Gastroesophageal sphincter (tissue), 4 donors: Measurements from ENCODE around the gene RALY. TPM values are rescaled to one million over a fixed set of nuclear protein-coding genes. Genes with fewer than 3 reads are reported as not detected.

Experiments used
- ATAC-seq: fragments of 150-250 bp; one replicate; pipeline ENCODE4 v1.9.1; 2016; ENCODE audit warnings: mild to moderate bottlenecking, moderate library complexity
- H3K27ac ChIP-seq, 4 donors: fragments of 200-600 bp; sonication (generic) in 3 of 4; 1 replicate in 3 of 4; 2 replicates in 1 of 4; pipeline ENCODE4 v1.5.1; 2016 to 2019
- H3K27me3 ChIP-seq: fragments of 200-600 bp; sonication (generic); one replicate; pipeline ENCODE4 v1.5.1; 2019
- H3K36me3 ChIP-seq, 2 donors: fragments of 200-600 bp; sonication (generic); one replicate each; pipeline ENCODE4 v1.5.1; 2019; ENCODE audit warnings: control low read depth in 1 of 2
- H3K4me1 ChIP-seq, 3 donors: fragments of 200-600 bp; sonication (generic); 1 replicate in 2 of 3; 2 replicates in 1 of 3; pipeline ENCODE4 v1.5.1; 2016 to 2019; ENCODE audit warnings: control low read depth in 2 of 3
- H3K4me3 ChIP-seq, 2 donors: fragments of 200-600 bp; sonication (generic); one replicate each; pipeline ENCODE4 v1.5.1; 2019; ENCODE audit warnings: mild to moderate bottlenecking in 1 of 2, moderate library complexity in 1 of 2
- H3K9me3 ChIP-seq, 3 donors: fragments of 200-600 bp; sonication (generic); one replicate each; pipeline ENCODE4 v1.5.1; 2017 to 2019; ENCODE audit warnings: control low read depth in 2 of 3
- EP300 ChIP-seq: sonication (generic); formaldehyde crosslinking; IDR thresholded peaks from one replicate; pipeline ENCODE4 v1.6.1; 2017; ENCODE audit warnings: antibody characterized with exemption, mild to moderate bottlenecking
- POLR2A ChIP-seq, 2 donors: fragments of 450-650 bp; IDR thresholded peaks; one replicate each; pipeline ENCODE4 v1.6.1; 2017; ENCODE audit warnings: antibody characterized with exemption in 2 of 2, mild to moderate bottlenecking in 2 of 2, moderate library complexity in 1 of 2
- POLR2AphosphoS5 ChIP-seq: sonication (generic); formaldehyde crosslinking; IDR thresholded peaks from one replicate; pipeline ENCODE4 v1.6.1; 2017; ENCODE audit warnings: antibody characterized with exemption
- WGBS, 2 donors: methylation state at CpG; one replicate each; pipeline ENCODE4 v1.1.5; 2018; ENCODE audit warnings: low coverage in 1 of 2; 5-methylcytosine and 5-hydroxymethylcytosine counted together
- total RNA-seq, 4 donors: library from RNA; depleted of rRNA; stranded (reverse); fragments of >200 nt; gene quantifications; one replicate each; pipeline ENCODE4 v1.1.0, GENCODE V29; 2016
- TF ChIP-seq, protein P1 (sequence below), 4 experiments: fragments of 200-600 bp in 2 of 4; fragments of 450-650 bp in 2 of 4; sonication (generic) in 1 of 4; IDR thresholded peaks; one replicate each; pipeline ENCODE4 v1.5.1; 2017 to 2019; ENCODE audit warnings: antibody characterized with exemption in 4 of 4, mild to moderate bottlenecking in 2 of 4, moderate library complexity in 2 of 4

RALY gene
- total RNA-seq, 4 donors from 2014 or later = 76.6 to 124 (median 98.8) TPM

- TF ChIP-seq, protein P1, sequence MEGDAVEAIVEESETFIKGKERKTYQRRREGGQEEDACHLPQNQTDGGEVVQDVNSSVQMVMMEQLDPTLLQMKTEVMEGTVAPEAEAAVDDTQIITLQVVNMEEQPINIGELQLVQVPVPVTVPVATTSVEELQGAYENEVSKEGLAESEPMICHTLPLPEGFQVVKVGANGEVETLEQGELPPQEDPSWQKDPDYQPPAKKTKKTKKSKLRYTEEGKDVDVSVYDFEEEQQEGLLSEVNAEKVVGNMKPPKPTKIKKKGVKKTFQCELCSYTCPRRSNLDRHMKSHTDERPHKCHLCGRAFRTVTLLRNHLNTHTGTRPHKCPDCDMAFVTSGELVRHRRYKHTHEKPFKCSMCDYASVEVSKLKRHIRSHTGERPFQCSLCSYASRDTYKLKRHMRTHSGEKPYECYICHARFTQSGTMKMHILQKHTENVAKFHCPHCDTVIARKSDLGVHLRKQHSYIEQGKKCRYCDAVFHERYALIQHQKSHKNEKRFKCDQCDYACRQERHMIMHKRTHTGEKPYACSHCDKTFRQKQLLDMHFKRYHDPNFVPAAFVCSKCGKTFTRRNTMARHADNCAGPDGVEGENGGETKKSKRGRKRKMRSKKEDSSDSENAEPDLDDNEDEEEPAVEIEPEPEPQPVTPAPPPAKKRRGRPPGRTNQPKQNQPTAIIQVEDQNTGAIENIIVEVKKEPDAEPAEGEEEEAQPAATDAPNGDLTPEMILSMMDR (IDR thresholded peaks at IDR 0.05) = no peak
- TF ChIP-seq POLR2AphosphoS5 = no peak
- TF ChIP-seq POLR2A (IDR thresholded peaks at IDR 0.05) = no peak
- TF ChIP-seq EP300 = no peak
- no peaks in the 10 kb centered on the region for H3K36me3 ChIP-seq
- H3K4me3 ChIP-seq = no peak overlapping the region
- ATAC-seq = no peak
- no peaks in the 10 kb centered on the region for H3K4me1 ChIP-seq
- WGBS, 2 donors = 84 to 92% methylated on average over 10 to 14 of the region's 43 CpGs
- H3K27ac ChIP-seq = no peak overlapping the region
- no peaks in the 10 kb centered on the region for H3K27me3 ChIP-seq
- no peaks in the 10 kb centered on the region for H3K9me3 ChIP-seq
Observed at GRCh38 chr20:34122274-34122980, 128.7 kb downstream of the RALY start.

- Histone ChIP-seq H3K4me3 (no peak overlapping the region), H3K9me3 (no peaks in the 10 kb centered on the region), H3K27me3 (no peaks in the 10 kb centered on the region), H3K36me3 (no peaks in the 10 kb centered on the region), H3K27ac (no peak overlapping the region), H3K4me1 (no peaks in the 10 kb centered on the region)
- TF ChIP-seq POLR2AphosphoS5 = no peak
- no peak for TF ChIP-seq POLR2A (IDR thresholded peaks at IDR 0.05)
- TF ChIP-seq, protein P1 (IDR thresholded peaks at IDR 0.05) = no peak
- no peak for TF ChIP-seq EP300
- no peak for ATAC-seq
Observed at GRCh38 chr20:34123309-34123708, 129.6 kb downstream of the RALY start.

DNA sequence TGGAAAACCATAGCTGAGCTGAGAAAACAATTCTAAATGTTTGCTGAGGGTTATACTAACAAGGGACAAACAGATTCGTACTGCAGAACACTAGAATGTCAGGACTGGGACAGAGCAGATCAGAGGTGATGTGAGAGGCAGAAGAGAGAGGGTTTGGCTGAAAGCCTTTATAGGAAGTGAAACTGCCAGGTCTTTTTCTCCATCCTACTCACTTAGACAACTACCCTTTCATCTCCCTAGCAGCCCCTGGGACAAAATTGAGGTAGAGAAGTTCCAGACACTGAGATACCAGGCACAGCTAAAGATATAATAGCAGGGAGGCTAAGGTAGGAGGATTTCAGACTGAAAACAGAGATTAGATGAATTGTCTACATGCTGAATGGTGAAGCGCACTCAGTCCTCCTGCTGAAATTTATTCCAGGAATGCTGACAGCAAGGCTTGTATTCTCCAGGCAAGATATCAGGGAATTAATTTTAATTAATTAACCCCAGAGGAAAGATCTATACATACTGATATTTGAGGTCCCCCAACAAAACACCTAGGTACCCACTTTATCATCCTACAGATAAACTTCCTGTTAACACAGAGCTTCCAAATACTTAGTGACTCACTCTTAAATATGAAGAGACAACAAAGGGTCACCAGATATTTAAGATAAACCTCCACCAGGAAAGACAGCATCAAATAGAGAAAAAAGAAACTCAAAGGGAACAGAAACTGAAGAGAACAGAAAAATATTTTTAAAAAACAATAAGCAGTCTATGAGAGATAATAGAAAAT is 130.9 kb downstream of the RALY start:
- no peaks in the 10 kb centered on the region for H3K27me3 ChIP-seq
- 50 to 60% methylated on average over 2 of the region's 2 CpGs for WGBS, 2 donors
- H3K4me3 ChIP-seq = no peak overlapping the region
- ATAC-seq = no peak
- peaks cover 0 to 5% (median 0%) of the 10 kb centered on the region in 3 donors for H3K4me1 ChIP-seq
- no peaks in the 10 kb centered on the region for H3K9me3 ChIP-seq
- no peaks in the 10 kb centered on the region for H3K36me3 ChIP-seq
- TF ChIP-seq EP300 (no peak), POLR2A (IDR thresholded peaks at IDR 0.05) (no peak), POLR2AphosphoS5 (no peak)
- TF ChIP-seq, protein P1 (IDR thresholded peaks at IDR 0.05) = no peak
- H3K27ac ChIP-seq = no peak overlapping the region

GRCh38 chr20:34127792-34128191 is 134.1 kb downstream of the RALY start:
- Histone ChIP-seq H3K4me1 (peaks cover 0 to 5% (median 0%) of the 10 kb centered on the region in 3 donors), H3K4me3 (no peak overlapping the region), H3K9me3 (no peaks in the 10 kb centered on the region), H3K27me3 (peaks cover 5% of the 10 kb centered on the region), H3K36me3 (no peaks in the 10 kb centered on the region), H3K27ac (no peak overlapping the region)
- no peak for TF ChIP-seq POLR2AphosphoS5
- TF ChIP-seq POLR2A (IDR thresholded peaks at IDR 0.05) = no peak
- TF ChIP-seq, protein P1 (IDR thresholded peaks at IDR 0.05) = no peak
- no peak for TF ChIP-seq EP300
- ATAC-seq = no peak
- WGBS, 2 donors = 90 to 100% methylated on average over 1 to 5 of the region's 10 CpGs
